ENCODE measurements around the gene TSHZ1.

Gene TSHZ1

GRCh38 chr18:75206452-75207309, 3.9 kb upstream of the TSHZ1 start:
- Histone ChIP-seq H3K9ac (ENCODE audit: low read length) (peak overlapping the region; percentile 89; the same call in 1 of the 2 replicates), H4K20me1 (ENCODE audit: insufficient read depth, low read length) (peaks cover 58% of the 10 kb centered on the region), H3K9me3 (ENCODE audit: insufficient read depth, low read length) (no peaks in the 10 kb centered on the region), H3K4me2 (ENCODE audit: low read length) (peak overlapping the region; percentile 87), H3K27me3 (ENCODE audit: low read depth, low read length) (no peaks in the 10 kb centered on the region), H3K27ac (ENCODE audit: low read length) (no peak overlapping the region), H3K36me3 (replicated peaks; ENCODE audit: low read depth, low read length) (peaks cover 7% of the 10 kb centered on the region), H2AFZ (ENCODE audit: low read depth, low read length) (no peak overlapping the region), H3K4me3 (ENCODE audit: low read length) (peak overlapping the region; percentile 79), H3K4me1 (ENCODE audit: low read length) (peaks cover 18% of the 10 kb centered on the region), H3K79me2 (ENCODE audit: low read length) (peaks cover 88% of the 10 kb centered on the region)
- TF ChIP-seq EZH2phosphoT487 (IDR thresholded peaks at IDR 0.05; ENCODE audit: low read depth) (no peak), CTCF (IDR thresholded peaks at IDR 0.05; ENCODE audit: low read depth, low read length) (no peak)

GRCh38 chr18:75207310-75208154, 3.1 kb upstream of the TSHZ1 start:
- peaks cover 90% of the 10 kb centered on the region for H3K79me2 ChIP-seq (ENCODE audit: low read length)

GRCh38 chr18:75208155-75208835, 2.3 kb upstream of the TSHZ1 start:
- Histone ChIP-seq H3K27ac (ENCODE audit: low read length) (peak overlapping the region; percentile 82), H3K36me3 (replicated peaks; ENCODE audit: low read depth, low read length) (peaks cover 10% of the 10 kb centered on the region), H3K27me3 (ENCODE audit: low read depth, low read length) (no peaks in the 10 kb centered on the region), H2AFZ (ENCODE audit: low read depth, low read length) (0 out of 2 replicates have a peak overlapping the region, but pooled peaks have one; percentile 4), H3K4me1 (ENCODE audit: low read length) (peaks cover 29% of the 10 kb centered on the region), H3K9ac (ENCODE audit: low read length) (peak overlapping the region; percentile 89), H3K79me2 (ENCODE audit: low read length) (peaks cover 91% of the 10 kb centered on the region), H3K4me2 (ENCODE audit: low read length) (peak overlapping the region; percentile 87), H3K9me3 (ENCODE audit: insufficient read depth, low read length) (no peaks in the 10 kb centered on the region), H4K20me1 (ENCODE audit: insufficient read depth, low read length) (peaks cover 56% of the 10 kb centered on the region), H3K4me3 (ENCODE audit: low read length) (peak overlapping the region; percentile 79)
- TF ChIP-seq CTCF (IDR thresholded peaks at IDR 0.05; ENCODE audit: low read depth, low read length) (no peak; the same call in 1 of the 2 replicates), EZH2phosphoT487 (IDR thresholded peaks at IDR 0.05; ENCODE audit: low read depth) (no peak)

More at GRCh38 chr18:75207310-75208154, 3.1 kb upstream of the TSHZ1 start:
- peaks cover 55% of the 10 kb centered on the region for H4K20me1 ChIP-seq (ENCODE audit: insufficient read depth, low read length)
- H3K4me3 ChIP-seq (ENCODE audit: low read length): peak overlapping the region; percentile 79
- peak overlapping the region; percentile 87 for H3K4me2 ChIP-seq (ENCODE audit: low read length)
- peak overlapping the region; percentile 82 for H3K27ac ChIP-seq (ENCODE audit: low read length)
- H3K9ac ChIP-seq (ENCODE audit: low read length): peak overlapping the region; percentile 89
- H3K9me3 ChIP-seq (ENCODE audit: insufficient read depth, low read length): no peaks in the 10 kb centered on the region
- TF ChIP-seq CTCF (IDR thresholded peaks at IDR 0.05; ENCODE audit: low read depth, low read length): no peak
- TF ChIP-seq EZH2phosphoT487 (IDR thresholded peaks at IDR 0.05; ENCODE audit: low read depth): no peak
- H3K27me3 ChIP-seq (ENCODE audit: low read depth, low read length): no peaks in the 10 kb centered on the region
- H2AFZ ChIP-seq (ENCODE audit: low read depth, low read length): no peak overlapping the region
- H3K4me1 ChIP-seq (ENCODE audit: low read length): peaks cover 21% of the 10 kb centered on the region
- H3K36me3 ChIP-seq (replicated peaks; ENCODE audit: low read depth, low read length): peaks cover 3% of the 10 kb centered on the region

All from OCI-LY3 (cell line).